T1000 (cell line): ENCODE results near the gene ARF1.

Source experiments
- DNase-seq: peaks from one replicate; lab custom pipeline; 2025; ENCODE audit warnings: mixed read lengths; lab: John Stamatoyannopoulos, UW

The ARF1 gene

GRCh38 chr1:228122921-228123441, 40.5 kb downstream of the ARF1 start:
- no peak for DNase-seq

DNA sequence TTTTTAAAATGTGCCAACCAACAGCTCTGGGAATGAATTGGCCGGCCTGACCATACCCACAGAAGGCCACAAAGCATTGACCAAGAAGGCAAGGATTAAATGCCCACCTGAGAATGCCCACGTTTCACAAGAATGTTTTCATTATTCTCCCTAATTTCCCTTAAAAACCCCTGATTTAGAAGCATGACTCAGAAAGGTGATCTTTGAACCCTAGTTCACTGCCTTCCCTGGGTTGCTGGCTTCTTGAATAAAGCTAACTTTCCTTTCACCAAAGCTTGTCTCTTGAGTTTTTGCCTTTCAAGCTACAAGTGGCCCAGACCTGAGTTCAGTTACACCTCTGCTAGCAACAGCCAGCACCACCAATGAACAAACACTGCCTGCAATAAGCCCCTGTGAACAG, 41.0 kb downstream of the ARF1 start:
- no peak for DNase-seq

DNA sequence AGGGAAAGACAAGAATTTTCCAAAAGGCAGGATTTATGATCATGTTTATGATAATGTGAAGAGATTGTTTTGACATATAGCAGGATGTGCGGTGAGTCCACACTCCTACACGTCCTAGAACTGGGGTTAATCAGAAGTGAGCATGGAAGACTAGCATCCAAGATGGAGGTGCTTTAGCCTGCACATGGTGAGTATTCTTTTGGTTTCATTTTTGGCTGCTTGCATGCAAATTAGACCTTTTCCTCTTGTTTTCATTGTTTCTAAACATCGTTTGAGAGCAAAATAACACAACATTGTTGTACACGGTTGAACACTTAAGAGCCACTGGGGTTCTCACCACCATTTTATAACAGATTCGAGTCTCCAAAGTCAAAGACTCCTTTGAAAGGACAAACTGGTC, 42.7 kb downstream of the ARF1 start:
- no peak for DNase-seq

GRCh38 chr1:228131766-228132165, 49.3 kb downstream of the ARF1 start:
- DNase-seq: no peak

DNA sequence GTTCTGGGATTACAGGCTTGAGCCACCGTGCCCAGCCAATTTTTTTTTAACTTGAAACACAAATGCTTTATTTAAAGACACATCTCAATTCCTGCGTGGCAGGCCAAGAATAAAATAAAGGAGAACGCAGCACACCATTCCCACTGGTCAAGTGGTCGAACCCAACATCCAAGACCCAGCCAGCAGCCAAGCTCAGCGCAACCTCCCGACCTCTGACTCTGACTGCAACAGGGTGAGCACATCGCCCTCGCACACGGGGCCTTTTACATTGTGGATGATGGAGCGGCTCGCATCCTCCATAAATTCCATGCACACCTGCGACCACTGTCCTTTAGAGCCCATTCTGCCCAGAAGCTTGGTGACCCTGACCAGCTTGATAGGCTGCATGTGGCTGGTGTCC, 52.1 kb downstream of the ARF1 start:
- DNase-seq: no peak

- DNase-seq: no peak
Measured at GRCh38 chr1:228136901-228137300, 54.4 kb downstream of the ARF1 start.

DNA sequence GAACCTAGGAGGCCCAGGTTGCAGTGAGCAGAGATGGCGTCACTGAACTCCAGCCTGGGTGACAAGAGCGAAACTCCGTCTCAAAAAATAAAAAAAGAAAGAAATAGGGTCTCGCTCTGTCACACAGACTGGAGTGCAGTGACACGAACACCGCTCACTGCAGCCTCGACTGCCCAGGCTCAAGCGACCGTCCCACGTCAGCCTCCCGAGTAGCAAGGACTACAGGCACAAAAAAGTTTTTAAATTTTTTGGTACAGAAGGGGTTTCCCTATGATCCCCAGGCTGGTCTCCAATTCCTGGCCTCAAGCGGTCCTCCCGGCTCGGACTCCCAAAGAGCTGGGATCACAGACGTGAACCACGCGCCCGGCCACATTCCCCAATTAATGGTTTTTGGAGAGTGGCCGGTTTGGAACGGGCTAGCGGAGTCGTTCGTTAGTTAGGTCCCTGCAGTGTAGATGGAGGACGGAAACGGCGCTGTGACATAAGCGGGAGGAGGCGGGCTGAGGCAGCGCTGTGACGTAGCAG, 57.0 kb downstream of the ARF1 start:
- no peak for DNase-seq

GRCh38 chr1:228139931-228140723, 57.6 kb downstream of the ARF1 start, which contains the start of gene GUK1:
GUK1 (plus strand) TSS chr1:228140279; CDS start chr1:228140303, 24 bp downstream.
- DNase-seq: peak; percentile 99

DNA sequence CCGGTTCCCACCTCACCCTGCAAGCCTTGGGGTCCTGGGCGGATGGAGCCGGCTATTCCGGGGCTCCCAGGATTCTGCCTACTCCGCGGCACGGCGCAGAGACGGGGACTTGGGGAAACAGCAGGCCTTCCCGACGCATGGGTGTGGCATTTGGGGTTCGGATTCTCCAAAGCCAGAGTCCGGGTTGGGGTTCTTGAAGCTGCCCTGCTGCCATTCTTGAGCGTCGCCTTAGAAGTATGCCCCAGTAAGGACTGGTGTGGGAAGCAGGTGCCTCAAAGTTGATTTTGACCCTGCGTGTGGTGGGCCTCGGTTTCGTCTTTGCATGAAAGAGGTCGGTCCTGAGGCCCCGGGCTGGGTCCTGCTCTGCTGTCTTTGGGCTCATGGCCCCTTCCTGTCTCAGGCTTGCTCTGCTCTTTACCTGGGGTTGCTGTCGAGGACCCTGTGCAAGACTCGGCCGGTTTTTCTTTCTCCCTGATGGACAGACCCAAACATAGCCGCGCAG, 58.3 kb downstream of the ARF1 start:
- no peak for DNase-seq

DNA sequence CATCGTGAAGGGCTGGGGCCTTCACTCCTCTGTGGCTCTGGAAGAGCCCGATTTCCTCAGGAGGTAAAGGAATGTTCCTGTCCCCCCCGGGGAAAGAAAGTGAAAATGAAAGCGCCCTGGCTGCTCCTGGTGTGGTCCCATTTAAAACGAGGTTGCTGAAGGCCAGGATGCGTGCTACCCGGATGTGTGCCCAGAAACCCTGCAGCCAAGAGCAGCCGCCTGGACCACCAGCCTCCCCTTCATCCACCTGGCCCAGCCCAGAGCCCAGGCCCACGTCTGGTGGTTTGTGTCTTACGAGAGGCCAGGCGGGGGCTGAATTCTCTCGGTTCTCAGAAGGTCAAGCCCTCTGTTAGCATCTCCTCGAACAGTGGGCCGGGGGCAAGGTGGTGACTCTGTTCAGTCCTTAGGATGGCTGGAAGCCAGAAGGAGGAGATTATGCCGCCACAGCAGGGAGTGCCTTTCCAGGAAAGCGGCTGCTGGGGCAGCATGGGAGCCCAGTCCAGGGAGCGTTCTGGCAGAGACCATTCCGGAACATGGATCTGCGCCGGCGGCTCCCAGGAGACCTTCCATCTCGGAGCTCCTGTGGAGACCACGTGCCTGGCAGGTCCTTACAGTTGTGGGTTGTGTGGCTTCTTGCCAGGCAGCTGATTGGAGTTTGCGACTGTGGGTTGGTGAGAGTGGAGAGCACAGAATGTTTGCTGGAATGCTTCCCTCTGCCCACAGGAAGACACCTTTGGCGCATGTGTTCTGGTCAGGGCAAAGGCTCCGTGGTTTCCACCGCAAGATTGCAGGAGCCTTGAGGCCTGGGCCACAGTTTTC, 58.9 kb downstream of the ARF1 start:
- DNase-seq: peak; percentile 36

DNA sequence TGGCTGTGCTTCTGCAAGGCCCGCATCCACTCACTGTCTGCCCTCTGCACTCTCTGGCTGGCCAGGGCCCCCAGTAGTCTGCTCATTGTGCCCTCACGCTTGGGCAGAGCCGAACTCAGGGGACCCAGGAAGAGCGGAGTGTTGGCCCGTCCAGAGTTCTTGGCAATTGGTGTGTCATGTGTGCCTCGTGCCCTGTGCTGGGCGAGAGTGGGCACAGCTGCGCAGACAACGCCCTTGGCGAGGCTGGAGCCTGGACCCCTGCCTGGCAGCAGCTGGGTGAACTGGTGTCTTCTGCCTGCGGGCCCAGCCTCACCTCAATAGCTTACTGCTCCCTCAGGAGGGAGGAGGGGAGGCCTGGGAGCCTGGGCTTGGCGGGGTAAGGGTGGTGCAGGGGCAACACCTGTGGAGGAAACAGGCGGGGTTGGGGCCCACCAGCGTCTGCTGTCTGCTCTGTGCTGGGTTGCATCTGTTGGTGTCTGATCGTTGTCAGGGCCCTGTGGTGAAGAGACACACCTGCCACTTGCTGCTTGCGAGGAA, 59.7 kb downstream of the ARF1 start:
- DNase-seq: no peak

DNA sequence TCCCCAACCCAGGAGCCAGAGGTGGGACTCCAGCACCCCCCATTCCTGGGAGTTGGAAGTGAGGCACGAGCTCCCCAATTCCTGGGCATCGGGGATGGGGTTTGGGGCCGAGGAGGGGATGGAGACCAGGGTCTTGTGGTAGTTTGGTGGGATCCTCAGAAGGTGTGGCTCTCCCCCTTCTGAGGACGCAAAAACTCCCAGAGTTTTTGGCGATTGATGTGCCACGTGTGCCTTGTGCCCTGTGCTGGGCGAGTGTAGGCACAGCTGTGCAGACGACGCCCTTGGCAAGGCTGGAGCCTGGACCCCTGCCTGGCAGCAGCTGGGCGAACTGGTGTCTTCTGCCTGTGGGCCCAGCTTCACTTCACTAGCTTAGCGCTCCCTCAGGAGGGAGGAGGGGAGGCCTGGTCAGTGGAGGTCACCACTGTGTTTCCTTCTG, 60.2 kb downstream of the ARF1 start:
- DNase-seq: no peak

DNA sequence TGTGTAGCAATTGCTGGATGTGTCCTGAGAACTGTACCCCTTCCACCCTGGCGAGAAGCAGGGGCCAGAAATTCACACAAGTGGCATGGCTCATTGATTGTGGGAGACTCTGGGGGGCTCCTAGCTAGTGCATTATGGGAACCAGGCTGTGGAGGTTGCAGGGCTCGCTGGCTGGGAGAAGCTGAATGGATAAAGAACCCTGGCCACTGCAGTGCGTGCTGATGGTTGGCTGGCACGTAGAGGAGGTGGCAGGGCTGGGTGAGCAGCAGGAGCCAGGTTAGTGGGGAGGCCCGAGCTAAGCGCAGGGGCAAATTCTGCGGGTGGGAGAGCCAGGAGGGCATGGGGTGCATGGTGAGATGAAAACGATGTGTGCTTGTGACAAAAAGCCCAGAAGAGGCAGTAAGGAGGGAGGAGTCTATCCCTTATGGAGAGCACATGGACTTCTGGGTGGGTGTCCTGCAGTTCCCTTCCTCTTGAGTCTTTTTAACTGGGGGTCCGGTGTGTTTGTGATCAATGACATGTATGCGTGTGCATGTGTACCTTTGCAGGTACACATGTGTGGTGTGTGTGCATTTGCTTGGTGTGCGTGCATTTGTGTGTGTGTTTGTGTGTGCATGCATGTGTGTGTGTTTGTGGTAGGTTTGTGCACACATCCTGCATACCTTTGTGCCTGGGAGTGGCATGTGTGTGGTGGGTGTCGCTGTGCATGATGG, 61.1 kb downstream of the ARF1 start:
- no peak for DNase-seq

DNA sequence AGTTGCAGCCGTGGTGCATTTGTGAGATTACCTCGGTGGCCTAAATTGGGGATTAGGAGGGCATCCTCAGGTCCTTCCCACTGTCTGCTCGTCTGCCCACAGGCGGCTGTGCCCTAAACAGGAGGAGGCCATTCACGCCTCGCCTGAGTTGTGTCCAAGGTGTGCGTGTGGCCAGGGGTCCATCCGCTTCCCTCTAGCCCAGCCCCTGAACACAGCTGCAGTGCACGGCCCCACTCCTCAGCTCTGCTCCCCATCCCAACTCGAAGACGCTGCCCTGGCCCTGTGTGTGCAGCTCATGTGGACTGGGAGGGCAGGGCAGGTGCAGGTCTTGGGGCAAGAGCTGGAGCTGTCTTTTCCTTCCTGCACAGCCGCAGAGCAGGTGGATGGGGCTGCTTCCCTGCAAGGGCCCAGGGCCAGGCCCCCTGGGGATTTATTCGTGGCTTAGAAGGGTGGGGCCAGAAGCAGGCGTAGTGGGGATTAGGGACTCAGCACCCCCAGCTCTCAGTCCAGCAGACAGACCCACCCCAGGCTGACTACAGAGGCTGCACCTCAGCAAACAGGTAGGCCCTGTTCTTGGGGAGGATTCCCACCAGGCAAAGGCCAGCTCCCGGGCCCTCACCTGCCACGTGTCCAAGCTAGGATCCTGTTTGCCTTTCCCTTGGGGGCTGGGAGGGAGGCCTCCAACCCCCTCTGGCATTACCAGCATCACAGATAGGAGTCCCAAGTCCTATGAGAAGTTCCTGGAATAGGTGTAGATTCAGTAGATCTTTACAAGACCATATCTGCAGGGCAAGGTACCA, 61.9 kb downstream of the ARF1 start:
- no peak for DNase-seq

DNA sequence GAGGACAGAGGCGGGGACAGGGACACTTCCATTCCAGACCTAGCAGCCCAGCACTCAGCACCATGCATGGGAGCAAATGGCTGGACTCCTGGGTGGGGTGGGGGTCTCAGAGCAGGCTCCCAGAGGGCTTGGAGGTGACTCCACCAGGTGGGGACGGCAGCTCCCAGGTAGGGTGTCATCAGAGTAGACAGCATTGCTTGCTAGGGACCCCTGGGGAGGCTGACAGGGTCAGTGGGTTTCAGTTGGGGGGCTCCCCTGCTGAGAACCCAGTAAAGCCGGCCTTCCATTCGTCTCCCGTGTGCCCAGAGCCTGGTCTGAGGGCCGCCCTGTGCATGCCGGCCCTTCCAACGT, 62.5 kb downstream of the ARF1 start:
- no peak for DNase-seq

DNA sequence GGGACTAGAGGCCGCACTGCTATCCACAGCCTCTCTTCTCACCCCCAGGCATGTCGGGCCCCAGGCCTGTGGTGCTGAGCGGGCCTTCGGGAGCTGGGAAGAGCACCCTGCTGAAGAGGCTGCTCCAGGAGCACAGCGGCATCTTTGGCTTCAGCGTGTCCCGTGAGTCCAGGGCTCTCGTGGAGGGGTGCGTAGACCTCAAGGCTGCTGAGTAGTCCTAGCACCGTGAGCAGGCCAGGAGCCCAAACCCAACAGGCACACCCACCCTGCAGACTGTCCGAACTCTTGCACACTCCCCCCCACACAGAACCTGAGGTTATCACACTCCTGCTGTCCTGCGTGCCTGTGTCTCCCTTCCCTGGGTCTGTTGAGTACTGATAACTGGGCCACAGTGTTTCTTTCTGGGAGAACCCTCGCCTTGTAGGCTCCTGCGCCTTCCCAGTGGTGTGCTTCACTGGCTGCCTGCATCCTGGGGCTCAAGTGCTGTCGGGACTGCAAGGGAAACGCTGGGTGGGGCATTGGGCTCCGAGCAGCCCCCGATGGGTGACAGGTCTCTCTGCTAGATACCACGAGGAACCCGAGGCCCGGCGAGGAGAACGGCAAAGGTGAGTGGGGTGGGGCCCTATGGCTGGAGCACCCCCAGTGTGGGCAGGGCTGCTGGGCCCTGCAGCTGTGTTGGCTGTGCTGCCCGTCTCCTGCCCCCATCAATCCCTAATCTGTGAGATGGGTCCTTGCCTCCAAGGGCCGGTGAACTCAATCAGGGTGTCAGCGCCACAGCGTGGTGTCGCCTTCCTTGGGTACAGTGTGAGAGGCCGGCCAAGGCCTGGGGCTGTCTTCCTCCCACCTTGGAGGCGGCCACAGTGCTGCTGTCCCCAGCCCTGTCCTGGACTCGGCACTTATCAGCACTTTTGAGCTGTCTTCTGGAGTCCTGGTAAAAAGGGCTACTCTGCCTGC, 63.2 kb downstream of the ARF1 start:
- DNase-seq: no peak

- DNase-seq: no peak
Measured at GRCh38 chr1:228146417-228147150, 64.1 kb downstream of the ARF1 start.

DNA sequence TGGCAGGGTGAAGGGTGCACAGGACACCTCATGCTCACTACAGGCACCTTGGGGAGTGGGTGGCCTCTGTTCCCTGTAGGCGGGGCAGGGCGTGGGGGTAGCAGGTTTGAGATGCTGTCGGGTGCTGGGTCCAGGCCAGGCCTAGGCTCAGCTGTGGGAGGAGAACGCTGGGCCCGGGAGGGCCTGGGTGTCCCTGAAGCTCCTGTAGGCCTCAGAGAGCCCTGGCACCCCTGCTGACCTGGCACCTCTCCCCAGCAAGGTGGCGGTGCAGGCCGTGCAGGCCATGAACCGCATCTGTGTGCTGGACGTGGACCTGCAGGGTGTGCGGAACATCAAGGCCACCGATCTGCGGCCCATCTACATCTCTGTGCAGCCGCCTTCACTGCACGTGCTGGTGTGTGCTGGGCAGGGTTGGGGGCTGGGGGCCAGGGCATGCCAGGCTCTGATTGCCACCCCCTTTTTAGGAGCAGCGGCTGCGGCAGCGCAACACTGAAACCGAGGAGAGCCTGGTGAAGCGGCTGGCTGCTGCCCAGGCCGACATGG, 64.7 kb downstream of the ARF1 start:
- no peak for DNase-seq

- no peak for DNase-seq
Measured at GRCh38 chr1:228147768-228148167, 65.3 kb downstream of the ARF1 start.
